ENCODE data around the gene IRGC. TPM values are rescaled to one million over a fixed set of nuclear protein-coding genes. Genes with fewer than 3 reads are reported as not detected.

Gene IRGC
- total and polyA plus RNA-seq, 2 of the 13 experiments (the other 11 are each of a cell fraction or from before 2014, with no cell fraction given): not detected

DNA sequence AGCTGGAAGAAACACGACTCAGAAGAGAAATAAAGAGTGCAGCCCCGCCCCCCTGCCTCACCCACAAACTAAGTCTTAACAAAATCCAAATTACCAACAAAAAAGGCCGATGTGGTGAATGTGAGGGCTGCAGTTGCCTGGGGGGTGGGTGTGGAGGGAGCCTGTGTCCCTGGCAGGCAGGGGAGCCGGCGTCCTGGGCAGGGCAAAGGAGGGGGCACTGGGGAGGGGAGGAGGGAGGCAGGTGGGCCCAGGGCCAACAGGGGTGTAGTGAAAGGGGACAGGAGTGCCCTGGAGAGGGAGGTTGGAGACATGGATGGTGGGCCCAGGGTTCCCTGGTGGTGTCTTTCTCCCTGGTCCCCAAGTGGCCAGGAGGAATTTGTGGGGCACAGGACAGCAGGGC lies 4.0 kb downstream of the IRGC start:
- no peak for DNase-seq (ENCODE audit: low spot score)
- Histone ChIP-seq H3K27me3 (ENCODE audit: control insufficient read depth in 1 of 2, insufficient read depth in 2 of 2, low read length in 2 of 2) (peaks cover 3 to 5% of the 10 kb centered on the region in 2 experiments; a peak in 3 of 5 replicates), H3K27ac (ENCODE audit: extremely low read length, insufficient read depth, low read length) (no peak overlapping the region), H4K20me1 (ENCODE audit: insufficient read depth, low read length) (no peaks in the 10 kb centered on the region), H3K9me3 (ENCODE audit: low read length) (no peaks in the 10 kb centered on the region), H3K4me1 (ENCODE audit: insufficient read depth, low read length) (no peaks in the 10 kb centered on the region), H3K9ac (ENCODE audit: insufficient read depth, low read depth, low read length) (no peak overlapping the region), H3K4me3 (replicated peaks in 1 of 3; ENCODE audit: insufficient read depth in 1 of 3, low read depth in 2 of 3, low read length in 3 of 3) (no peak overlapping the region), H3K79me2 (ENCODE audit: insufficient read depth, low read length) (no peaks in the 10 kb centered on the region), H3K36me3 (replicated peaks in 1 of 2; ENCODE audit: control insufficient read depth in 1 of 2, insufficient read depth in 2 of 2, low read length in 2 of 2) (no peaks in the 10 kb centered on the region), H3K4me2 (ENCODE audit: low read depth, low read length) (no peak overlapping the region), H2AFZ (ENCODE audit: low read length) (no peak overlapping the region)
- FAIRE-seq: no peak
- in situ Hi-C loops (cut with HindIII; ENCODE audit: extremely low pct_ligation_motif_present, low pct_unique_long_range_greater_than_20kb) (no loop called here), intact Hi-C loops (cut with micrococcal nuclease; ENCODE audit: unreplicated experiment) (no loop called here)
- 7% methylated on average over 5 of the region's 5 CpGs for WGBS (ENCODE audit: low lambda C conversion rate)
- BruUV-seq (replicated peaks): no TSS peak
- POLR2A ChIA-PET: no interaction called here
- CTCF ChIA-PET (ENCODE audit: low intra/inter-chr PET ratio, low total read pairs): no interaction called here
- TF ChIP-seq HMG20A (CRISPR knock-in tag; IDR thresholded peaks at IDR 0.05; ENCODE audit: borderline replicate concordance) (no peak), ZNF446 (CRISPR knock-in tag; IDR thresholded peaks at IDR 0.05) (no peak), FOXC1 (CRISPR knock-in tag; IDR thresholded peaks at IDR 0.05; ENCODE audit: borderline replicate concordance) (no peak), ZNF614 (CRISPR knock-in tag; IDR thresholded peaks at IDR 0.05; ENCODE audit: borderline replicate concordance) (no peak), FOXJ3 (CRISPR knock-in tag; IDR thresholded peaks at IDR 0.05; ENCODE audit: borderline replicate concordance) (no peak), ETV6 (CRISPR knock-in tag; conservative IDR thresholded peaks at IDR 0.05) (no peak), POLR2G (IDR thresholded peaks at IDR 0.05; ENCODE audit: low read depth, low read length) (no peak), ZKSCAN8 (CRISPR knock-in tag; IDR thresholded peaks at IDR 0.05; ENCODE audit: borderline replicate concordance) (no peak), ZNF33A (CRISPR knock-in tag; IDR thresholded peaks at IDR 0.05; ENCODE audit: borderline replicate concordance) (no peak), NR2C2 (CRISPR knock-in tag; IDR thresholded peaks at IDR 0.05; ENCODE audit: borderline replicate concordance) (no peak)
- ATAC-seq: no peak

DNA sequence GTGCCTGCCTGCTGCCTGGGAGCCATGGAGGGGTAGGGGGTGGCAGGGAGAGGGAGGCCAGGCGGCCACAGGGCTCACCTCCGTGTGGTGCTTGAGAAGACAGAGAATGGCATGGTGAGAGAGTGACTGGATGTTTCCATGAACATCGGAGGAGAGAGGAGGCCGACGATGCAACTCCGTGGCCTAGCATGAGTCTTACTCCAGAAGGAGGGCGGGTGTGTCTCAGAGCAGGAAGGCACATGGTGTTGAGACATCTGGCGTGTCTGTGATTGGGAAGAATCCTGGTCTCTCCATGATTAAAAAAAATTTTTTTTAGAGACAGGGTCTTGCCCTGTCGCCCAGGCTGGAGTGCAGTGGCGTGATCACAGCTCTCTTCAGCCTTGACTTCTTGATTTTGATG lies 5.1 kb downstream of the IRGC start:
- no TSS peak for BruUV-seq (replicated peaks)
- H4K20me1 ChIP-seq (ENCODE audit: insufficient read depth, low read length): no peaks in the 10 kb centered on the region
- FAIRE-seq (no peak), DNase-seq (ENCODE audit: low spot score) (no peak), ATAC-seq (no peak)
- H3K27ac ChIP-seq (ENCODE audit: extremely low read length, insufficient read depth, low read length): no peak overlapping the region
- no peaks in the 10 kb centered on the region for H3K79me2 ChIP-seq (ENCODE audit: insufficient read depth, low read length)
- ChIA-PET CTCF (ENCODE audit: low intra/inter-chr PET ratio, low total read pairs) (no interaction called here), POLR2A (no interaction called here)
- no peaks in the 10 kb centered on the region for H3K4me1 ChIP-seq (ENCODE audit: insufficient read depth, low read length)
- WGBS (ENCODE audit: low lambda C conversion rate): 54% methylated on average over 10 of the region's 10 CpGs
- intact Hi-C loops (cut with micrococcal nuclease; ENCODE audit: unreplicated experiment): no loop called here
- no peak overlapping the region for H2AFZ ChIP-seq (ENCODE audit: low read length)
- H3K9me3 ChIP-seq (ENCODE audit: low read length): no peaks in the 10 kb centered on the region
- H3K4me2 ChIP-seq (ENCODE audit: low read depth, low read length): no peak overlapping the region
- H3K27me3 ChIP-seq (ENCODE audit: control insufficient read depth in 1 of 2, insufficient read depth in 2 of 2, low read length in 2 of 2): peaks cover 3 to 5% of the 10 kb centered on the region in 2 experiments; a peak in 3 of 5 replicates
- H3K9ac ChIP-seq (ENCODE audit: insufficient read depth, low read depth, low read length): no peak overlapping the region
- in situ Hi-C loops (cut with HindIII; ENCODE audit: extremely low pct_ligation_motif_present, low pct_unique_long_range_greater_than_20kb): no loop called here
- no peaks in the 10 kb centered on the region for H3K36me3 ChIP-seq (replicated peaks in 1 of 2; ENCODE audit: control insufficient read depth in 1 of 2, insufficient read depth in 2 of 2, low read length in 2 of 2)
- no peak overlapping the region for H3K4me3 ChIP-seq (replicated peaks in 1 of 3; ENCODE audit: insufficient read depth in 1 of 3, low read depth in 2 of 3, low read length in 3 of 3)
- TF ChIP-seq TGIF2 (CRISPR knock-in tag; IDR thresholded peaks at IDR 0.05) (no peak), NFE2L1 (CRISPR knock-in tag; IDR thresholded peaks at IDR 0.05; ENCODE audit: borderline replicate concordance) (no peak), MIXL1 (CRISPR knock-in tag; IDR thresholded peaks at IDR 0.05) (no peak), ZNF256 (CRISPR knock-in tag; conservative IDR thresholded peaks at IDR 0.05) (no peak), KMT2B (CRISPR knock-in tag; IDR thresholded peaks at IDR 0.05) (no peak), AHR (CRISPR knock-in tag; IDR thresholded peaks at IDR 0.05) (no peak), NFRKB (IDR thresholded peaks at IDR 0.05) (no peak), ZNF660 (CRISPR knock-in tag; IDR thresholded peaks at IDR 0.05; ENCODE audit: borderline replicate concordance, low read depth) (no peak), ZNF317 (CRISPR knock-in tag; IDR thresholded peaks at IDR 0.05) (no peak)
- TF ChIP-seq, protein P1, sequence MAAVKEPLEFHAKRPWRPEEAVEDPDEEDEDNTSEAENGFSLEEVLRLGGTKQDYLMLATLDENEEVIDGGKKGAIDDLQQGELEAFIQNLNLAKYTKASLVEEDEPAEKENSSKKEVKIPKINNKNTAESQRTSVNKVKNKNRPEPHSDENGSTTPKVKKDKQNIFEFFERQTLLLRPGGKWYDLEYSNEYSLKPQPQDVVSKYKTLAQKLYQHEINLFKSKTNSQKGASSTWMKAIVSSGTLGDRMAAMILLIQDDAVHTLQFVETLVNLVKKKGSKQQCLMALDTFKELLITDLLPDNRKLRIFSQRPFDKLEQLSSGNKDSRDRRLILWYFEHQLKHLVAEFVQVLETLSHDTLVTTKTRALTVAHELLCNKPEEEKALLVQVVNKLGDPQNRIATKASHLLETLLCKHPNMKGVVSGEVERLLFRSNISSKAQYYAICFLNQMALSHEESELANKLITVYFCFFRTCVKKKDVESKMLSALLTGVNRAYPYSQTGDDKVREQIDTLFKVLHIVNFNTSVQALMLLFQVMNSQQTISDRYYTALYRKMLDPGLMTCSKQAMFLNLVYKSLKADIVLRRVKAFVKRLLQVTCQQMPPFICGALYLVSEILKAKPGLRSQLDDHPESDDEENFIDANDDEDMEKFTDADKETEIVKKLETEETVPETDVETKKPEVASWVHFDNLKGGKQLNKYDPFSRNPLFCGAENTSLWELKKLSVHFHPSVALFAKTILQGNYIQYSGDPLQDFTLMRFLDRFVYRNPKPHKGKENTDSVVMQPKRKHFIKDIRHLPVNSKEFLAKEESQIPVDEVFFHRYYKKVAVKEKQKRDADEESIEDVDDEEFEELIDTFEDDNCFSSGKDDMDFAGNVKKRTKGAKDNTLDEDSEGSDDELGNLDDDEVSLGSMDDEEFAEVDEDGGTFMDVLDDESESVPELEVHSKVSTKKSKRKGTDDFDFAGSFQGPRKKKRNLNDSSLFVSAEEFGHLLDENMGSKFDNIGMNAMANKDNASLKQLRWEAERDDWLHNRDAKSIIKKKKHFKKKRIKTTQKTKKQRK (IDR thresholded peaks at IDR 0.05; ENCODE audit: low read length): no peak

Measured in HepG2 (cell line).